GM12878 (cell line): ENCODE data around the gene VWA3B. TPM values are rescaled to one million over a fixed set of nuclear protein-coding genes. Genes with fewer than 3 reads are reported as not detected.
A peak's percentile ranks its signal among the peaks of the same experiment; 100 is the strongest.

Experiments used
- ATF7 ChIP-seq: fragments of 450-650 bp; IDR thresholded peaks from 2 replicates; pipeline ENCODE4 v1.6.1; 2016; ENCODE audit warnings: low read depth, mild to moderate bottlenecking
- BCL11A ChIP-seq: IDR thresholded peaks from 2 replicates; pipeline ENCODE4 v1.6.1; 2011; ENCODE audit warnings: low read depth, low read length
- BHLHE40 ChIP-seq, 2 experiments: fragments of 450-650 bp in 1 of 2; IDR thresholded peaks; 2 replicates each; pipeline ENCODE4 v1.6.1; 2011 to 2017; ENCODE audit warnings: low read depth in 2 of 2, borderline replicate concordance in 1 of 2, improper control_type of control experiment in 1 of 2, low read length in 1 of 2, mild to moderate bottlenecking in 1 of 2
- CHD1 ChIP-seq: IDR thresholded peaks from 2 replicates; pipeline ENCODE4 v1.6.1; 2012; ENCODE audit warnings: low read depth, low read length, improper control_type of control experiment
- E2F4 ChIP-seq: IDR thresholded peaks from 2 replicates; pipeline ENCODE4 v1.6.1; 2012; ENCODE audit warnings: low read depth, low read length, improper control_type of control experiment
- E2F8 ChIP-seq: fragments of 450-650 bp; IDR thresholded peaks from 2 replicates; pipeline ENCODE4 v1.6.1; 2018; ENCODE audit warnings: mild to moderate bottlenecking, low read depth, moderate library complexity; ENCODE audit not compliant: partially characterized antibody
- HCFC1 ChIP-seq: fragments of 150-350 bp; IDR thresholded peaks from 2 replicates; pipeline ENCODE4 v1.6.1; 2014; ENCODE audit warnings: low read length
- IRF3 ChIP-seq: fragments of 450-650 bp; IDR thresholded peaks from 2 replicates; pipeline ENCODE4 v1.6.1; 2014; ENCODE audit warnings: mild to moderate bottlenecking
- NFYA ChIP-seq: IDR thresholded peaks from 2 replicates; pipeline ENCODE4 v1.6.1; 2011; ENCODE audit warnings: low read depth, mild to moderate bottlenecking, low read length, improper control_type of control experiment, borderline replicate concordance
- NFYB ChIP-seq: IDR thresholded peaks from 2 replicates; pipeline ENCODE4 v1.6.1; 2011; ENCODE audit warnings: low read depth, mild to moderate bottlenecking, low read length, improper control_type of control experiment, moderate library complexity; ENCODE audit not compliant: insufficient read depth
- NR2C1 ChIP-seq: fragments of 450-650 bp; IDR thresholded peaks from 2 replicates; pipeline ENCODE4 v1.6.1; 2017; ENCODE audit warnings: antibody characterized with exemption, mild to moderate bottlenecking, moderate library complexity
- PML ChIP-seq: IDR thresholded peaks from 2 replicates; pipeline ENCODE4 v1.6.1; 2012; ENCODE audit warnings: low read length, inconsistent platforms
- RCOR1 ChIP-seq: conservative IDR thresholded peaks from 2 replicates; pipeline ENCODE4 v1.6.1; 2012; ENCODE audit warnings: low read depth, low read length, improper control_type of control experiment
- RELB ChIP-seq: fragments of 450-650 bp; IDR thresholded peaks from 2 replicates; pipeline ENCODE4 v1.6.1; 2017; ENCODE audit warnings: low read depth, mild to moderate bottlenecking, moderate library complexity
- SMAD5 ChIP-seq: IDR thresholded peaks from 2 replicates; pipeline ENCODE4 v1.6.1; 2016; ENCODE audit warnings: antibody characterized with exemption, low read depth
- TBL1XR1 ChIP-seq: IDR thresholded peaks from 2 replicates; pipeline ENCODE4 v1.6.1; 2012; ENCODE audit warnings: low read depth, low read length, improper control_type of control experiment
- ZNF384 ChIP-seq: IDR thresholded peaks from 2 replicates; pipeline ENCODE4 v1.6.1; 2012; ENCODE audit warnings: low read depth, mild to moderate bottlenecking, low read length, improper control_type of control experiment, borderline replicate concordance
- ZNF687 ChIP-seq: fragments of 450-650 bp; IDR thresholded peaks from 2 replicates; pipeline ENCODE4 v1.6.1; 2017; ENCODE audit warnings: mild to moderate bottlenecking, moderate library complexity
- ZZZ3 ChIP-seq: IDR thresholded peaks from 2 replicates; pipeline ENCODE4 v1.6.1; 2011; ENCODE audit warnings: low read depth; ENCODE audit not compliant: control insufficient read depth, insufficient read length
- polyA plus RNA-seq, 11 experiments: library from polyadenylated mRNA; depleted of rRNA in 4 of 11; unstranded in 6 of 11; stranded (reverse) in 5 of 11; fragments of >200 nt; fragmentation: Nextera tagmentation in 4 of 11; fragmentation: Illumina TruSeq in 1 of 11; extraction: Ambion mirVana in 4 of 11; extraction: Trizol in 1 of 11; gene quantifications; 1 replicate in 1 of 11; 2 replicates in 10 of 11; pipeline versions ENCODE4 v1.2.1 to v1.2.3, GENCODE V29; 2011 to 2016; ENCODE audit warnings: inconsistent platforms in 2 of 11, missing spikeins in 2 of 11, low read depth in 1 of 11
- total RNA-seq, 4 experiments: library from RNA; depleted of rRNA in 3 of 4; stranded (reverse); fragments of >200 nt in 3 of 4; fragmentation: Illumina TruSeq in 1 of 4; extraction: Trizol in 1 of 4; gene quantifications; 2 replicates each; pipeline versions ENCODE4 v1.2.1 to v1.2.3, GENCODE V29; 2013 to 2021

VWA3B gene
- total and polyA plus RNA-seq, 10 of the 15 experiments (the other 5 are each of a cell fraction or from before 2014, with no cell fraction given), result 0.04 to 0.86 (median 0.19) TPM; not detected in 4

- TF ChIP-seq SMAD5, result no peak
- no peak for TF ChIP-seq E2F4
- TF ChIP-seq ZZZ3, result no peak
- peak in 1 of 2 experiments; percentile 16; a peak in 1 of 4 replicates for TF ChIP-seq BHLHE40 (IDR thresholded peaks at IDR 0.05; ENCODE audit: borderline replicate concordance in 1 of 2, low read depth in 2 of 2, low read length in 1 of 2)
- no peak for TF ChIP-seq ZNF384
- TF ChIP-seq NR2C1, result no peak
- TF ChIP-seq NFYA, result no peak
- TF ChIP-seq RCOR1, result no peak
- TF ChIP-seq ZNF687, result 0 out of 2 replicates have a peak, but pooled peaks have one; percentile 21
- no peak for TF ChIP-seq ATF7
- no peak for TF ChIP-seq BCL11A
- TF ChIP-seq IRF3, result no peak
- TF ChIP-seq CHD1, result no peak
- TF ChIP-seq PML, result no peak
- peak; percentile 60; the same call in 1 of the 2 replicates for TF ChIP-seq RELB
- TF ChIP-seq E2F8, result no peak
- no peak for TF ChIP-seq TBL1XR1
- TF ChIP-seq HCFC1, result no peak
- TF ChIP-seq NFYB, result no peak
Measured at GRCh38 chr2:98252038-98252773, 165.2 kb downstream of the VWA3B start (continued).
